ENCODE measurements around the gene ZFYVE21. TPM values are rescaled to one million over a fixed set of nuclear protein-coding genes. Genes with fewer than 3 reads are reported as not detected.

The ZFYVE21 gene
- total and polyA plus RNA-seq, 9 donors = 75.6 to 111 (median 83.1) TPM

DNA sequence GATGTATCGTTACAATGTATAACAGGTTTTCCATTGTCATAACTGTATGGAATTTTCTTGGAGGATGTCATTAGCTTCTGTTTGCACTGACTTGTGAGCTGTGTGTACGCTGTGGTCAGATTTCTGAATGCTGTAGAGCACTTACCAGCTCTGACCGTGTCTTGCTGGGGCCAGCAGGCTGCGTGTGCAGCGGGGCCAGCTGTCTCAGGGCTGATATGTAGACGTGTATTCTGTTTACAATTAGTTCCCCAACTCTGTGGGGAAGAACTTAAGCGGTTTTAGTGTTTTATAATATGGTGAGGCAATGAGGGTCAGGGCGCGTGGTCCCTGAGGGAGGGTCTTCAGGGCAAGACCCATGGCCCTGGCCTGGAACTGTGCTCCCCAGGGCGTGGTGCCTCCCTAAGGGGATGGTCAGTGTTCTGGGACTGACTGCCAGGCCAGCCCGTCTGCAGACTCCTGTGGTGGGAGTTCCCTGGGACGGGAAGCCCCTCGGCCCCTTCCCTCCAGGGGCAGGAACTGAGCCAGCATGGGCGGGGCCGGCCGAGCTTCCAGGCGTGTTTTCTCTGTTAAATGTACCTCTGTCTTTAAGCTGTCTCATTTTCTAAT lies 19.0 kb upstream of the ZFYVE21 start:
- H3K9me3 ChIP-seq = no peaks in the 10 kb centered on the region
- DNase-seq = peak in 3 of 5 donors; percentile 62 to 83 (median 69)
- peaks cover 22% of the 10 kb centered on the region for H3K4me1 ChIP-seq (ENCODE audit: insufficient read depth)
- H3K27me3 ChIP-seq = no peaks in the 10 kb centered on the region
- intact Hi-C loops (cut with DNase I) = no loop called here
- no peaks in the 10 kb centered on the region for H3K36me3 ChIP-seq
- H3K4me3 ChIP-seq = no peak overlapping the region
- 4 to 6% (median 6%) methylated on average over 17 of the region's 17 CpGs for WGBS, 3 donors
- H3K27ac ChIP-seq = peak overlapping the region in 1 of 2 donors; percentile 58
- no peak for TF ChIP-seq CTCF (IDR thresholded peaks at IDR 0.05)

DNA sequence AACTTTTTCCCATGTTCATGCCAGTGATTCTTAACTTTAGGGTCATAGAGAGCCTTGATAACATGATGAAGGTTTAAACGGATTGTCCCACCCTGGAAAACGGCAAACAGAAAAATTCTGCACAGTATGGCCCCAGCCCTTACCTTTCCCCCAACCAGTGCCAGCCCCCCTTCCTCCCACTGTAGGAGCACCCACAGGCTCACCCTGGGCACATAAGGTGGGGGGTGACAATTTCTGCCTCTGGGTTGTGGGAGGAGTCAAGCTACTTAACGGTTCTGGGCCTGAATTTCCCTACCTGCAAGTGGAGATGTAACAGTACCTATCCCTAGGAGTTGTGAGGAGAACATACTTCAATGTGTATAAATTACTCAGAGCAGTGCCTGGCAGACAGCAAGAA lies 18.4 kb upstream of the ZFYVE21 start:
- TF ChIP-seq POLR2A (IDR thresholded peaks at IDR 0.05) = no peak
- TF ChIP-seq CTCF (IDR thresholded peaks at IDR 0.05) = no peak
- no peak for TF ChIP-seq EP300 (IDR thresholded peaks at IDR 0.05)
- Histone ChIP-seq H3K27ac (peak overlapping the region in 1 of 2 donors; percentile 58), H3K27me3 (no peaks in the 10 kb centered on the region), H3K4me3 (no peak overlapping the region), H3K9me3 (no peaks in the 10 kb centered on the region), H3K36me3 (no peaks in the 10 kb centered on the region), H3K4me1 (ENCODE audit: insufficient read depth) (peaks cover 22% of the 10 kb centered on the region)
- WGBS, 3 donors = 5 to 8% (median 5%) methylated on average over 3 of the region's 3 CpGs
- peak in 1 of 5 donors; percentile 21 for DNase-seq
- intact Hi-C loops (cut with DNase I) = no loop called here

GRCh38 chr14:103697603-103698379 lies 17.8 kb upstream of the ZFYVE21 start:
- Histone ChIP-seq H3K27me3 (no peaks in the 10 kb centered on the region), H3K4me3 (no peak overlapping the region), H3K9me3 (no peaks in the 10 kb centered on the region), H3K27ac (peak overlapping the region in 1 of 2 donors; percentile 0), H3K36me3 (no peaks in the 10 kb centered on the region), H3K4me1 (ENCODE audit: insufficient read depth) (peaks cover 22% of the 10 kb centered on the region)
- DNase-seq = peak in 1 of 5 donors; percentile 35
- intact Hi-C loops (cut with DNase I) = no loop called here
- 66 to 83% (median 69%) methylated on average over 14 of the region's 14 CpGs for WGBS, 3 donors
- TF ChIP-seq POLR2A (IDR thresholded peaks at IDR 0.05) (no peak), CTCF (IDR thresholded peaks at IDR 0.05) (no peak), EP300 (IDR thresholded peaks at IDR 0.05) (no peak)

- H3K27ac ChIP-seq = no peak overlapping the region
- no peak for TF ChIP-seq CTCF (IDR thresholded peaks at IDR 0.05)
- no peak for TF ChIP-seq EP300 (IDR thresholded peaks at IDR 0.05)
- no peak for TF ChIP-seq POLR2A (IDR thresholded peaks at IDR 0.05)
- no peak for DNase-seq
- peaks cover 22% of the 10 kb centered on the region for H3K4me1 ChIP-seq (ENCODE audit: insufficient read depth)
- no peak overlapping the region for H3K4me3 ChIP-seq
- intact Hi-C loops (cut with DNase I) = no loop called here
- no peaks in the 10 kb centered on the region for H3K27me3 ChIP-seq
- H3K9me3 ChIP-seq = no peaks in the 10 kb centered on the region
- H3K36me3 ChIP-seq = no peaks in the 10 kb centered on the region
- 79% methylated on average over 22 to 33 of the region's 33 CpGs for WGBS, 3 donors
These were observed 17.0 kb upstream of the ZFYVE21 start for GRCh38 chr14:103698380-103699260.

Data from ovary (tissue), 9 donors.